Ishikawa (cell line): ENCODE measurements around the gene CYP27C1.

Experiments used
- CEBPB ChIP-seq: IDR thresholded peaks from 2 replicates; pipeline ENCODE4 v1.6.1; 2012
- CREB1 ChIP-seq: IDR thresholded peaks from 2 replicates; pipeline ENCODE4 v1.6.1; 2012; ENCODE audit warnings: low read depth
- EGR1 ChIP-seq: IDR thresholded peaks from 2 replicates; pipeline ENCODE4 v1.6.1; 2012
- EP300 ChIP-seq: IDR thresholded peaks from 2 replicates; pipeline ENCODE4 v1.6.1; 2012; ENCODE audit warnings: borderline replicate concordance
- FOXM1 ChIP-seq: IDR thresholded peaks from 2 replicates; pipeline ENCODE4 v1.6.1; 2012; ENCODE audit warnings: low read depth, borderline replicate concordance
- MAX ChIP-seq: IDR thresholded peaks from 2 replicates; pipeline ENCODE4 v1.6.1; 2012
- NFIC ChIP-seq: IDR thresholded peaks from 2 replicates; pipeline ENCODE4 v1.6.1; 2012
- RAD21 ChIP-seq: IDR thresholded peaks from 2 replicates; pipeline ENCODE4 v1.6.1; 2012; ENCODE audit warnings: low read depth
- REST ChIP-seq: IDR thresholded peaks from 2 replicates; pipeline ENCODE4 v1.6.1; 2012; ENCODE audit warnings: low read depth, mild to moderate bottlenecking
- TAF1 ChIP-seq: IDR thresholded peaks from 2 replicates; pipeline ENCODE4 v1.6.1; 2012; ENCODE audit warnings: low read depth, mild to moderate bottlenecking
- TCF12 ChIP-seq: IDR thresholded peaks from 2 replicates; pipeline ENCODE4 v1.6.1; 2012; ENCODE audit warnings: low read depth
- TEAD4 ChIP-seq: IDR thresholded peaks from 2 replicates; pipeline ENCODE4 v1.6.1; 2012
- USF1 ChIP-seq: IDR thresholded peaks from 2 replicates; pipeline ENCODE4 v1.6.1; 2012
- YY1 ChIP-seq: IDR thresholded peaks from 2 replicates; pipeline ENCODE4 v1.6.1; 2012; ENCODE audit warnings: low read depth
- ZBTB7A ChIP-seq: IDR thresholded peaks from 2 replicates; pipeline ENCODE4 v1.6.1; 2012; ENCODE audit warnings: low read depth

The CYP27C1 gene

GRCh38 chr2:127239395-127239794 is 19.3 kb upstream of the CYP27C1 start:
- TF ChIP-seq USF1: no peak
- TF ChIP-seq NFIC: no peak
- no peak for TF ChIP-seq FOXM1
- TF ChIP-seq MAX: no peak
- no peak for TF ChIP-seq ZBTB7A
- no peak for TF ChIP-seq TAF1
- TF ChIP-seq CEBPB: no peak
- TF ChIP-seq EGR1: no peak
- no peak for TF ChIP-seq CREB1
- TF ChIP-seq REST: no peak
- TF ChIP-seq TCF12: no peak
- TF ChIP-seq YY1: no peak

DNA sequence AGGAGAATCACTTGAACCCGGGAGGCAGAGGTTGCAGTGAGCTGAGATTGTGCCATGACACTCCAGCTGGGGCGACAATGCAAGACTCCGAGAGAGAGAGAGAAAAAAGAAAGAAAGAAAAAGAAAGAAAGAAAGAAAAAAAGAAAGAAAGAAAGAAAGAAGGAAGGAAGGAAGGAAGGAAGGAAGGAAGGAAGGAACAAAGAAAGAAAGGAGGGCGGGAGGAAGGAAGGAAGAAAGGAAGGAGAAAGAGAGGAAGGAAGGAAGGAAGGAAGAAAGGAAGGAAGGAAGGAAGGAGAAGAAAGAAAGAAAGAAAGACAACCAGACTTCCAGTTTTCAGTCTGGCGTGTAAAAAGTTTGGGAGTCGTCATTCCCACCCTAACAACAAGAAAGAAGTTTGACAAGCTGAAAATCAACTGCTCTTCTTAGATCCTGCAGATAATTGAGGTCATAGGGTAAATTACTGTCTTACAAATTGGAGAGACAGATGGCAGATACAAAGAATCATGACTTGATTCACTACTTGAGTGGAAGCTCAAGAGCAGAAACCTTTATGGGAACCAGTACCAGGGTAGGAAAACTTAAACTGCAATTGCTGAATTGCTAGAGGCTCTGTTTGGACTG is 15.1 kb upstream of the CYP27C1 start:
- no peak for TF ChIP-seq CREB1
- TF ChIP-seq NFIC: no peak
- no peak for TF ChIP-seq EP300
- no peak for TF ChIP-seq REST
- TF ChIP-seq TEAD4: no peak

GRCh38 chr2:127233710-127234109 is 13.6 kb upstream of the CYP27C1 start:
- TF ChIP-seq FOXM1 (no peak), YY1 (no peak), ZBTB7A (no peak), EGR1 (no peak), CREB1 (no peak), RAD21 (no peak), CEBPB (no peak), REST (no peak), MAX (no peak), TAF1 (no peak), TCF12 (no peak), EP300 (no peak), USF1 (no peak), NFIC (no peak), TEAD4 (no peak)

DNA sequence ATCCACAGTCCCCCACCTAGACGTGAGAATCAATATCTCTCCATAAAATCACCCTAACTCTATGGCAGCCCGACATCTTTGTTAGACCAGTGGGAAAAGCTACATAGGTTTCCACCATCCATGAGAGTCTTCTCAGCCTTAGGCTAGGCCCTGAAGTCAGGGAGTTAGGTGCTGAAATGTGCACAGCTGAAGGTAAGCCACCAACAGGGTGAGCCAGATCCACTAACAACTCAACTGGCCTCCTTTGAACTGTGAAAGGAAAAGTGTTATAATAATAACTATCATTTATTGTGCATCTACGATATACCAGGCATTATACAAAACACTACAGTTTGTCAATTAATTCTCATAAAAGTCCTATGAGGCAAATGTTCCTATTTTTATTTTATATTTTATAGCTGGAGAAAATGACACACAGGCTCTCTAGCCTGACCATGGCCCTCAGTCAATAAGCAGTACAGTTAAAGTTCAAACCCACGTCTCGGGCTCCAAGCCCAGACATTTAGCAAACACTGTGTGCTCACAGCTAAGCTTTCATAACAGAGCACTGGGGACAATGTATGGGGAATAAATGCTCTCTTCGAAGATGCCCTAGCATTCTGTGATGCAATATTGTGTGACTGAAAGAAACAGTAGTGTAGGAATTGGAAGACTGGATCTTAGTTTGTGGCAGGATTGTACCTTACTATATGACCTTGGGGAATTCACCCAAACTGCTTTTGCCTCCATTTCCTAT is 11.2 kb upstream of the CYP27C1 start:
- TF ChIP-seq NFIC (no peak), USF1 (no peak), CEBPB (no peak), MAX (no peak), REST (no peak), TCF12 (no peak)
